HG03159 (cell line): ENCODE data around the gene TPO.

ENCODE experiments used
- ATAC-seq: cut with Tn5 transposase; IDR thresholded peaks from one replicate; pipeline ENCODE4 v1.9.1; 2021; ENCODE audit warnings: mild to moderate bottlenecking, moderate library complexity; ENCODE audit not compliant: unreplicated experiment

Gene TPO

DNA sequence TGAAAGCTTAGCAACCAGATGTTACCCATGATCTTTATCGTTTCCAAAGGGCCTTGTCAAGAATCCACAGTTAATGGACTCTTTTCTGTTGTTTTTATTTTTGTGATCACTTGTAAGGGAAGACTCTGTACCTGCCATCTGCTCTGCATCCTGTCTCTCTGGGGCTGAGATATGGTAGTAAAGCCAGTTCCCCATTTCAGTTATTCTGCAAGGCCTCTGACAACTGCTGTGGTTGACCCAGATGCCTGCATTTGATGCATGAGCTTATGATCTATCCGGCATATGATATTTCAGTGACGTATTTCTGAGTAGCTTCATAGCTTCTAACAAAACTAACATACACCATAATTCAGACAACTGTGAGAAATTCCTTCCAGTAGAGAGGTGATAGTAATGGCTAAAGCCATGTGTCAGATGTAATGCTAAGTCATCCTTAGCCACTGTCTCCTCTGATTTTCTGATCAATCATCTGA lies 105.1 kb downstream of the TPO start:
- no peak for ATAC-seq

DNA sequence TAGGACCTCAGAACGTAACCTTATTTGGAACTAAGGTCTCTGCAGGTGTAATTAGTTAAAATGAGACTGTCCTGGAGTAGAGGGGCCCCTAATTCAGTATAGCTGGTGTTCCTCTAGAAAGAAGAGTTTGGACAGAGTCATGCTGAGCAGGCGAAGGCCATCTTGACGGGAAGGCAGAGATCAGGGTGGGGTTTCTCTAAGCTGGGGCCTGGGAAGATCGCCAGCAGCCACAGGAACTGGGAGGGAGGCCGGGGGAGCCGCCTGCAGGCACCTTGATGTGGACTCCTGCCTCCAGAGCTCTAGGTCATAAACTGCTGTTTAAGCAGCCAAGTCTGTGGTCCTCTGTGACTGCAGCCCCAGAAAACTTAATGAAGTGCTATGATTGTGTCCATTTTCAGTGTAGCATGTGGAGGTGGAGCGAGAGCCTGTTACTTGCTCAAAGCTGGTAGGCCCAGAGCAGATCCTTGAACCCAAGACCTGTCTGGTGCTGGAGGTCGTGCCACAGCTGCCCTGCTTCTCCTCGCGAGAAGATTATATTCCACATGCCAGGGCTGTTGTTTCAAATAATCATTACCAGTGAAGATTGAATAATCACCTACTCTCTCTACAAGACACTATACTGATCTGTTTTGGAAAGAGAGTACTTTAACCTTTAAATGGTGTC lies 105.7 kb downstream of the TPO start:
- no peak for ATAC-seq

DNA sequence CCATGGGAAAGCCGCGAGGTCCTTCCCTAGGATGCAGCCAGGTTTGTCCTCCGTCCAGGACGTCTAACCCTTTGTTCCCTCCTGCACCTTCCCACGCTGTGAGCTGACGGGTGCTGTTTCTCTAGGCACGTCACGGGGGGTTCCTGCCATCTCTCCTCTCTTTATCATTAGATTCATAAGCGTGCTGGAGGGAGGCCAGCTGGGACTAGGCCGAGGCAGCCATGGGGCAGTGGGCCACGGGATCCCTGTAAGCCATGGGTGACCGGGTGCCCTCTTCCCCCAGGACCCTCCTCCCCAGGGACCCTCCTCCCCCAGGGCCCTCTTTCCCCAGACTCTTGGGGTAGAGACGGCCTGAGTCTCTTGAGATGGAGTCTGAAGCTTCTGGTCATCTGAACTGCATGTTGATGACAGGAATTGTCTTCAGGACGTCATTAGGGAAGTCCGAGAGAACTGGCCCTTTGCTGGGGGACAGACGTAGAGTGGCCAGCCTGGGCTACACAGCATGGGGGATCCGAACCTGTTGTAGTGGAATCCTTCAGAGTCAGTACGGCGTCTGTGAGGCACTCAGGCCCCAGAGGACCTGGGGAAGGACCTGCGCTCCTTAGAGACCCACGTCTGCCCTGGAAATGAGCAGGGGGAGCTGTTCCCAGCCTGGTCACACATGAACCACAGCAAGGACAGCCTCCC lies 108.1 kb downstream of the TPO start:
- ATAC-seq = no peak

DNA sequence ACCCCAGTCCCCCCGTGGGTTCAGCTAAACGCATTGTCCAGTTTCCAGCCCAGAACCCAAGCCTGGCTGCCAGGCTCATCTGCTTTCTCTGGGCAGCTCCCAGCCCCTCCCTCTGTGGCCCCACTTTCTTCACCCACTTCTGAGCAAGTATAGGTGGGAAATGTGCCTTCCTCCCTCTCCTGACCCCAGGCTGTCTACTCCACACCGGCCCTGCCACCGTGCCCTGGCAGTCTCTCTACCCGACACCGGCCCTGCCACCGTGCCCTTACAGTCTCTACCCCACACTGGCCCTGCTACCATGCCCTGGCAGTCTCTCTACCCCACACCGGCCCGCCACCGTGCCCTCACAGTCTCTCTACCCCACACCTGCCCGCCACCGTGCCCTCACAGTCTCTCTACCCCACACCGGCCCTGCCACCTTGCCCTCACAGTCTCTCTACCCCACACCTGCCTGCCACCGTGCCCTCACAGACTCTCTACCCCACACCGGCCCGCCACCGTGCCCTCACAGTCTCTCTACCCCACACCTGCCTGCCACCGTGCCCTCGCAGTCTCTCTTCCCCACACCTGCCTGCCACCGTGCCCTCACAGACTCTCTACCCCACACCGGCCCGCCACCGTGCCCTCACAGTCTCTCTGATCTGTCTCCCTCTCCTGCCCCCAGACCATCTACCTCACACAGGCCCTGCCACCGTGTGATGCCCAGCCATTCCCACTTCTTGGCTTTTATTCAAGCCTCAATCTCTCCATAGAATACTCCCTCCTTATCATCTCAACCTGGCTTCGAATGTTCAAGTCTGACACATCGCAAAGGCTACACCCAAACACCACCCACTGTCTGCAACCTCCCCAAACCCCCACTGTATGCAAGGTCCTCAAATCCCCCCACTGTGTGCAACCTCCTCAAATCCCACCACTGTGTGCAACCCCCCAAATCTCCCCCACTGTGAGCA lies 108.9 kb downstream of the TPO start:
- no peak for ATAC-seq

DNA sequence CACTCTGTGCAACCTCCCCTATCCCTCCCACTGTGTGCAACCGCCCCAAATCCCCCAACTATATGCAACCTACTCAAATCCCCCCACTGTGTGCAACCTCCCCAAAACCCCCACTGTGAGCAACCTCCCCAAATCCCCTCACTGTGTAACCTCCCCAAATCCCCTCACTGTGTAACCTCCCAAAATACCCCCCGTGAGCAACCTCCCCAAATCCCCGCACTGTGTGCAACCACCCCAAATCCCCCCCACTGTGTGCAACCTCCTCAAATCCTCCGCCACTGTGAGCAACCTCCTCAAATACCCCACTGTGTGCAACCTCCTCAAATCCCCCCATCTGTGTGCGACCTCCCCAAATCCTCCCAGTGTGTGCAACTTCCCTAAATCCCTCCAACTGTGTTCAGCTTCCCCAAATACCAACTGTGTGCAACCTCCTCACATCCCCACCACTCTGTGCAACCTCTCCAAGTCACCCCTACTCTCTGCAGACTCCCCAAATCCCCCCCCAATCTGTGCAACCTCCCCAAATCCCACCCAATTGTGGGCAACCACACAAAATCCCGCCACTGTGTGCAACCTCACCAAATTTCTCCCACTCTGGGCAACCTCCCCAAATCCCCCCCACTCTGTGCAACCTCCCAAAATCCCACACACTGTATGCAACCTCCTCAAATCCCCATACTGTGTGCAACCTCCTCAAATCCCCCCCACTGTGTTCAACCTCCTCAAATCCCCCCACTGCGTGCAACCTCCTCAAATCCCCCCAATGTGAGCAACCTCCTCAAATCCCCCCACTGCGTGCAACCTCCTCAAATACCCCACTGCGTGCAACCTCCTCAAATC lies 114.1 kb downstream of the TPO start:
- ATAC-seq = no peak

DNA sequence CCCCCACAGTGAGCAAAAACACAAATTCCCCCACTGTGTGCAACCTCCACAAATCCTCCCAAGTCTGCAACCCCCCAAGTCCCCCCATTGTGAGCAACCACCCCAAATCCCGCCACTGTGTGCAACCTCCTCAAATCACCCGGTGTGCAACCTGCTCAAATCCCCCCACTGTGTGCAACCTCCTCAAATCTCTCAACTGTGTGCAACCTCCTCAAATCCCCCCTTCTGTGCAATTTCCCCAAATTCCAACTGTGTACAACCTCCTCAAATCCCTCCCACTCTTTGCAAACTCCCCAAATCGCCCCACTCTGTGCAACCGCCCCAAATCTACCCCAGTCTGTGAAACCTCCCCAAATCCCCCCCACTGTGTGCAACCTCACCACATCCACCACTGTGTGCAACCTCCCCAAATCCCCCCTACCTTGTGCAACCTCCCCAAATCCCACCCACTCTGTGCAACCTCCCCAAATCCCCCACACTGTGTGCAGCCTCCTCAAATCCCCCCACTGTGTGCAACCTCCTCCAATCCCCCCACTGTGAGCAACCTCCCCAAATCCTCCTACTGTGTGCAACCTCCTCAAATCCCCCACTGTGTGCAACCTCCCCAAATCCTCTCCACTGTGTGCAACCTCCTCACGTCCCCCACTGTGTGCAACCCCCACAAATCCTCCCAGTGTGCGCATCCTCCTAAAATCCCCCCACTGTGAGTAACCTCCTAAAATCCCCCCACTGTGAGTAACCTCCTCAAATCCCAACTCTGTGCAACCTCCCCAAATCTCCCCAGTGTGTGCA lies 115.2 kb downstream of the TPO start:
- ATAC-seq = no peak

DNA sequence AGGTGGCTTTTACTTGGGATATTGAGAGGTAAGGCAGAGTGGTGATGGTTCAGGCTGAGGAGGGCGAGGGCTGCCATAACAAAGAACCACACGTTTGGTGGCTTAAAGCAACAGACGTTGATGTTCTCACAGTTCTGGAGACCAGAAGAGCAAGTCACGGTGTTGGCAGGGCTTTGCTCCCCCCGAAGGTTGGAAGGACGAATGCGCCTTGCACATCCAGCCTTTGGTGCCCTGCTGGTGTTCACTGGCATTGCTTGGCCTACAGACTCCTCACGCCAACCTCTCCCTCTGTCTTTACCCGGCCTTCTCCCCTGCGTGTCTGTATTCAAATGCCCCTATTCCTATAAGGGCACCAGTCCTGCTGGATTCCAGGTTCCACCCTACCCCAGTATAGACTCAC lies 125.4 kb downstream of the TPO start:
- no peak for ATAC-seq

DNA sequence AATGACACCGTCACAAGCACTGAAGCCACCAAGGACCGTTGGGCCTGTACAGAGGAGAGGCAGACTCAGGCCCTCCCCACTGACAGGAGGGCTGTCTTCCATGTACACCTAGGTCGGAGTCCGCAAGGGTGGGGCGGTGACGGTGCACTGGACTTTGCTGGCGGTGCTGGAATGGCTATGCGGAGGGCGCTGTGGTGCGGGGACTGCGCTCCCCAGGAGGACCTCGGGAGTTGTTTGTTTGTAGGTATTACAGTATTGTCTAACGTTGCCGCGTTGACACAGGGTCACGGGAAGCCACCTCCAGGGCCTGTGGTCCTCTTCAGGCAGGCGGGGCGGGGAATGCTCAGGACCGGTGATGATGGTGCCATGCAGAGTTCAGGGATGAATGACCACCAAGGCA lies 126.2 kb downstream of the TPO start:
- no peak for ATAC-seq

DNA sequence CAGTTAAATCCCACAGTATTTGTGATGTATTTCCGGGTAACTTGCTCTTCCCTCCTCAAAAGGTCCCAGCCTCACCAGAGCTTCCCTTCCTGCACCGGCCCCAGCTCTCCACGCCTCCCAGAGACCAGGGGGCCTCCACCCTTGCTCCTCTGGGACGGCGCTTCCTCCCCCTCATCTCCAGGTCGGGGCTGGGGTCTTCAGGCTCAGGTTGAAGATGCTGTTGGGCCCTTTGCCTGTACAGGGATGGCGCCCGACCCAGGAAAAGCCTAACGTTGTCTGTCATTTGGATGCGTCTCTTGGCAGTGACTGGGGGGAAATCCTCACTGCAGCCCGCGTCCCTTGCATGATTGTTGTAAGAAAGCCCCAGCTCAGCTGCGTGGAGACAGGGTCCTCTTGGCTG lies 126.7 kb downstream of the TPO start:
- no peak for ATAC-seq

DNA sequence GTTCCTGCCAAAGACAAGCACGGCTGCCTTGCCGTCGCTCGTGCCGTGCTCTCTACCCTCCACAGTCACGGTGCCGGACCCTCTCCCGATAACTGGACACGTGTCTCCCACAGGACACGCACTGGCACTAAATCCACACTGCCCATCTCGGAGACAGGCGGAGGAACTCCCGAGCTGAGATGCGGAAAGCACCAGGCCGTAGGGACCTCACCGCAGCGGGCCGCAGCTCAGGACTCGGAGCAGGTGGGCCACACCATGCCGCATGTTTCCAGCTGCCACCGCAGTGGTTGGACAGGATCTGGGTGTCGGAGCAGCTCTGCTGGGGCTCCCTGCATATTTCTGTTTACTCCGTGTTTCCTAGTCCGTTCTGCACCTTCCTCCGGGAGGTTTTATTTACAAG lies 127.2 kb downstream of the TPO start:
- no peak for ATAC-seq

DNA sequence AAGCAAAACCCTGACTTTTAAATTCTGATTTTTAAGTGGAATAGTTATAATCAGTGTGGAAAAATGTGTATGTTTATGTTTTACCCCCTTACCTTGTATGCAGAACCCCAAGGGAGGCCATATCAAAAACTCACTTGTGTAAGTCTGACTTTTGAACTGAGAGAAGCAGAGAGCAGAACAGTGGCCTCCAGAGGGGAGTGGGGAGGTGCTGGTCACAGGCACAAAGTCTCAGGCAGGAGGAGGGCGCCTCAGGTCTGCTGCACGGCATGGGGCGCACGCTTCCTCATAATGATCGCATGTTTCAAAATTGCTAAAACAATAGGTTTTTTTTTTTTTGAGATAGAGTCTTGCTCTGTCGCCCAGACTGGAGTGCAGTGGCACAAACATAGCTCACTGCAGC lies 127.8 kb downstream of the TPO start:
- ATAC-seq = no peak

DNA sequence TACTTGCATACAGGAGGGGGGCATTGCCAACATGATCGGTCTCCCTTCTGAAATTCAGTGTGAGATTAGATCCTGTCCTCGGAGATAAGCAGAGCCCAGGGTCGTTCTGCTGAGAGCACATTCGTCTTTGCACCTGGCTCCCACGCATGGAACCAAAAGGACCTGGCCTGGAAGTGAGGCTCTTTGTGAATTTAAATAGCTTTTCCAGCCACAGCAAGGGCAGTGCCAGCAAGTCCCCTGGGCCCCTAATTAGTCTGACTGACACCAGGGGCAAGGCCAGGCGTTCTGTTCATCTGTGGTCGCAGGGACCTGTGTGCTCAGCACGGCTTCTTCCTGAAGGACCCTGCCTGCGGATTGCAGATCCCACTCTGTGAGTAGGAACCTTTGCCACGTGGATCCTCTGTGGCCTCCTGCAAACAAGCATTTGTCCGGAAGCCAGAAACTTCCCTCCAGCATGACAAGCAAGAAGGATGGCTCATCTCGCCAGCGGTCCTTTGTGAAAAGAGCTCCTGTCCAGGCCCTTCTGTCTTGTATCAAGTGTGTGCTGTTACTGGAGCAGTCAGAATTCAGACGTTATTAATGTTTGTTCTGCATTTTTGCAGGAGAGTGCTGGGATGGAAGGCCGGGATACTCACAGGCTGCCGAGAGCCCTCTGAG lies 128.7 kb downstream of the TPO start:
- no peak for ATAC-seq

DNA sequence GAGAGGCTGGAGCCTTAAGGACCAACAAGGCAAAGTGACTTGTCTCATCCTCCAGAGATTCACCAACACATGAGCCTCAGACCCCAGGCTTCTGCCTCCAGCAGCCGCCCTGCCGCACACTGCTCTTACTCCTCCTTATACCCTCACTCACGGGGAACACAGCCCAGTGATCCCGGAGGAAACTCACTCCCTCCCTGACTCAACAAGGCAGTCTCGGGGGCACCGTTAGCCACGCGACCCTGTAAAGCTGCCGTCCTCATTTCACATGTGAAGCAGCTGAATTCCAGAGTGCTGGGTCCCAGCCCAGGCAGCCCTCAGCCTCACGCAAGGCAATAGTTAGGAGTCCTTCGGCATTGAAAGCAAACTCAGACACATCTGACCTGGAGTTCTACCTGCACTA lies 129.7 kb downstream of the TPO start:
- no peak for ATAC-seq

DNA sequence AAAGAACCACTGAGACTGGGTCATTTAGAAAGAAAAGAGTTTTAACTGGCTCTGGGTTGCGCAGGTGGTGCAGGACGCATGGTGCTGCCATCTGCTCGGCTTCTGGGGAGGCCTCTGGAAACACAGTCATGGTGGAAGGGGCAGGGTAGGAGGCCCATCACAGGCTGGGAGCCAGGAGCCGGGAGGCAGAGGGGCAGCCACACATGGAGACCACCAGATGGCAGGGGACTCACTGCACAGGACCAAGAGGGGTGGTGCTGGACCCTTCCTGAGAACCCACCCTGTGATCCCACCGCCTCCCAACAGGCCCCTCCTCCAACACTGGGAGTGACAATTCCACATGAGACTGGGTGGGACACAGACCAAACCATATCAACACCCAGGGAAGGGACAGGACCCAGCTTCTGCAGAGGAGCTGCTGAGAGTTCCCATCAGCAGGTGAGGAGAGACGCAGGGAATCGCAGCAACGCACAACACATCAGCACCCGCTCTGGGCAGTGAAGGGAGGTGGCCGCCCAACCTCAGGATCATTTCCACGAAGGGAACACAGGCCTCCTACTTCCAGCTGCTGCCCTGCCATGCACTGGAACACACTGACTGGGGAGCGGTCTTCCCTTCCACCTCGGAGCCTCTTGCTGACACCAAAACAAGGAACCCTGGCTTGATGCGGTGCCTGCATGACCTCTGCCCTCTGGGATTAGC lies 130.7 kb downstream of the TPO start:
- no peak for ATAC-seq

DNA sequence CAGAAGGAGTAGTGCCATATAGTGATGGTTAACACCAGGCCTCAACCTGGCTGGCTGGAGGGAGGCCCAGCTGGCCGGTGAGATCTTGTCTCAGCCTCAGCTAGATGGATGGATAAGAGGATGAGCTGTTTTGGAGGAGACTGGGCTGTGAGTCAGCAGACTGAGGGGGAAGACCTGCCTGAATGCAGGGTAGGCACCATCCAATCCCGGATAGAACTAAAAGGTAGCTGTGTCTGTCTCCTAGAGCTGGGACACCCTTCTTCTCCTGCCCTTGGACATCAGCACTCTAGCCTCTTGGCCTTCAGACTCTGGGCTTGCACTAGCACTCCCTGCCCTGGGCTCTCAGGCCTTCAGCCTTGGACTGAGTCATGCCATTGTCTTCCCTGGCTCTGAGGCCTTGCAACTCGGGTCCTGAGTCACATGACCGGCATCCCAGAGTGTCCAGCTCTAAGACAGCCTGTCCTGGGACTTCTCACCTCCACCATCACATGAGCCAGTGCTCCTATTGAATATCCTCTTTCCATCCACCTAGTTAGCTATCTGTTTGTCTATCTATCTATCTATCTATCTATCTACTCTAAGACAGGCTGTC lies 131.3 kb downstream of the TPO start:
- ATAC-seq = no peak

DNA sequence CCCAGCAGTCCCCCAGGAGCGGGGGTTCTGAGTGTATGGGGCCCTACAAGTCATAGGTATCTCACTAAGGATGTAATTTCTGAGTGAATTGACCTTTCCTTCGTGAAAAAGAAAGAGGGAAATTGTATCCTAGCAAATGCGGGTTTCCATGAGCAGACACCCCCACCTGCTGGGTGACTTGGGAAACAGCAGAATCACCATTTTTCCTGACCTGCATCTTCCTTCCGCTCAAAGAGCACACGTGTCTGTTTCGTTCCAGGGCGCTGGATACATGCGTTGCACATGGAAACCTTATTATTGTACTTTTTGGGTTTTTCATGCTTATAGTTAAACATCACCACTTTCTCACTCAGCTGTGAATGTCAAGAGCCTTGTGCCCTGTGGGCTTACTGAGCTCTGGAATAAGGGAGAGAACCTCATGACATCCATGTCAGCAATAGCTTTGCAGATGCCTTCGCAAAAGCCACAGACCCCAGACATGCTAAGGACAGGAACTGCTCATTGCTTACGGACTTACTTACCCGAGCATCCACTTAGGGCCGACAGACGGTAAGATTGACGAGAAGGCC lies 132.8 kb downstream of the TPO start:
- no peak for ATAC-seq

DNA sequence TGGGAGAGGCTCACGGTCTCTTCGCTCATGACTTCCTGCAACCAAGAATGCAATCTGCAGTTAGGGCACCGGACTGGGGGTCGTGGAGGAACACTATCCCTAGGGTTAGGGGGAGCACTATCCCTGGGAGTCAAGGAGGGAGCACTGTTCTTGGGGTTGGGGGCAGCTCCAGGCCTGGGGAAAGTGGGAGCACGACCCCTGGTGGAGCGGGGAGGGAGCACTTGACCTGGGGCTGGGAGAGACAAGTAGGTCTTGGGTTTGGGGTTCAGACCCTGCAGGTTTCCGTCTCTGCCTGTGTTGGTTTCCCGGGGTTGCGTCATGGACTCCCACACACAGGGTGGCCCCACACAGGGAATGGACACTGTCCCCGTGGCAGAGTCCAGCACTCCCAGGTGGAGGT lies 133.6 kb downstream of the TPO start:
- no peak for ATAC-seq
